Parathyroid adenoma (tissue), 2 donors: ENCODE results near the gene AUH.

Source experiments
- H2AFZ ChIP-seq: fragments of 300-600 bp; sonication (generic); one replicate; pipeline ENCODE4 v1.7.0; 2017; ENCODE audit warnings: antibody characterized with exemption, mild to moderate bottlenecking
- H3K27ac ChIP-seq: fragments of 300-600 bp; sonication (generic); one replicate; pipeline ENCODE4 v1.7.0; 2017
- H3K27me3 ChIP-seq: fragments of 300-600 bp; sonication (generic); one replicate; pipeline ENCODE4 v1.7.0; 2017; ENCODE audit warnings: low read length; ENCODE audit not compliant: control insufficient read depth, insufficient read depth
- H3K36me3 ChIP-seq: fragments of 300-600 bp; sonication (generic); one replicate; pipeline ENCODE4 v1.7.0; 2017; ENCODE audit warnings: low read length; ENCODE audit not compliant: control insufficient read depth, insufficient read depth
- H3K4me1 ChIP-seq: fragments of 300-600 bp; sonication (generic); one replicate; pipeline ENCODE4 v1.7.0; 2017; ENCODE audit warnings: control low read depth
- H3K4me2 ChIP-seq: fragments of 300-600 bp; sonication (generic); one replicate; pipeline ENCODE4 v1.7.0; 2017; ENCODE audit warnings: low read length
- H3K4me3 ChIP-seq: fragments of 300-600 bp; sonication (generic); one replicate; pipeline ENCODE4 v1.7.0; 2017; ENCODE audit warnings: low read depth, low read length
- H3K79me2 ChIP-seq: fragments of 300-600 bp; sonication (generic); one replicate; pipeline ENCODE4 v1.7.0; 2017; ENCODE audit warnings: control low read depth
- H3K9ac ChIP-seq: fragments of 300-600 bp; sonication (generic); one replicate; pipeline ENCODE4 v1.7.0; 2017; ENCODE audit warnings: mild to moderate bottlenecking
- H3K9me3 ChIP-seq: fragments of 300-600 bp; sonication (generic); one replicate; pipeline ENCODE4 v1.7.0; 2017; ENCODE audit warnings: low read length; ENCODE audit not compliant: control insufficient read depth
- CTCF ChIP-seq: fragments of 300-600 bp; sonication (generic); IDR thresholded peaks from one replicate; pipeline ENCODE4 v1.7.0; 2017; ENCODE audit warnings: antibody characterized with exemption, mild to moderate bottlenecking
- donor health status: primary hyperparathyroidism.

Gene AUH

GRCh38 chr9:91188719-91189590 is 172.8 kb downstream of the AUH start:
- Histone ChIP-seq H3K4me1 (peaks cover 10% of the 10 kb centered on the region), H3K9ac (no peak overlapping the region), H3K79me2 (no peaks in the 10 kb centered on the region), H3K36me3 (no peaks in the 10 kb centered on the region), H3K9me3 (no peaks in the 10 kb centered on the region), H3K27me3 (no peaks in the 10 kb centered on the region), H2AFZ (no peak overlapping the region), H3K27ac (no peak overlapping the region), H3K4me2 (no peak overlapping the region), H3K4me3 (no peak overlapping the region)
- TF ChIP-seq CTCF, result no peak

DNA sequence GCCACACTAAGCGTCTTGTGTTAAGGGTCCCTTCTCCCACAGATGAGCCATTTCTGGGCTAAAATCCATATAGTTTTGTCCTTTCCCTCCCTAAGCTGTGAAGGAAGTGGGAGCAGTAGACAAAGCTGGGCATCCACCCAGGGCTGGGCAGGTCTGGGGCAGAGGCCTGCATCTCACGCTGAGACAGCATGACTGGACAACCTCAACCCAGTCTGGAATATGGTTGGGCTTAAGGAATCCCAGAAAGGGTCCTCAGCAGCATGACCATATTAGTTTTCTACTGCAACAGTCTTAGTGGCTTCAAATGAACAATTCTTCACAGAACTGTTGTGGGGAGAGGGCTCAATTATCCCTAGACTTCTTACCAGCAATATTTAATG is 173.8 kb downstream of the AUH start:
- no peak overlapping the region for H3K9ac ChIP-seq
- peaks cover 9% of the 10 kb centered on the region for H3K4me1 ChIP-seq
- no peak overlapping the region for H3K4me3 ChIP-seq
- H3K27me3 ChIP-seq, result no peaks in the 10 kb centered on the region
- no peak overlapping the region for H2AFZ ChIP-seq
- TF ChIP-seq CTCF, result no peak
- no peak overlapping the region for H3K27ac ChIP-seq
- no peak overlapping the region for H3K4me2 ChIP-seq
- no peaks in the 10 kb centered on the region for H3K36me3 ChIP-seq
- no peaks in the 10 kb centered on the region for H3K9me3 ChIP-seq
- no peaks in the 10 kb centered on the region for H3K79me2 ChIP-seq

DNA sequence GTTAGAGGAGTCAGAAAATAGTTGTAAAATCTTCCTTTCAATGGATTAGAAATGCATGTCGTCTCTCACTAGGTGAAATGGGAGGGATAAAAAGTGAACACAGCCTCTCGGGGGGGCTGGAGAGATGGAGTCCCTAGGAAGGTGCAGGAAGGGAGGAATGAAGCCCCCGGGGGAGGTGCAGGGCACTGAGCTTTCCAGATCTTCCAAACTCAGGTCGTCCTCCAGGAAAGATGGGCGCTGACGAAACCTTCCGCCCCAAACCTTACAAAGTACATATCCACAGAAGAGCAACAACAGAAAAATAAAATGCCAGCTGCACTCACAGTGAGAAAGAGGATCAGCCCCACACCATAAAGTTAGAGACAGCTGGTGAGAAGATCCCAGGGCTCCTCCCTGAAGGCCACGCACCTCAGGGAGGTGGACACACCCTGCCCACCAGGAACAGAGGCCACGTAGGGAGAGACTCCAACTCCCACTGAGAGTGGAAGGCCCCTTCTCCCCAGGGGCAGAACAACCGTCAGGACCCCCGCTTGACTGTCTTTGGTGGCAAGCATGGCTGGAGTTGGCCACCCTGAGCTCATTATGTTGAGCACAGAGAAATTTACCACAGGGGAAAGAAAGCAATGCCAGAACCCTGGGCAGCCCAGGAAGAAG is 174.3 kb downstream of the AUH start:
- Histone ChIP-seq H3K4me2 (no peak overlapping the region), H3K9me3 (no peaks in the 10 kb centered on the region), H3K4me1 (peaks cover 7% of the 10 kb centered on the region), H3K9ac (no peak overlapping the region), H3K27ac (no peak overlapping the region), H3K79me2 (no peaks in the 10 kb centered on the region), H3K36me3 (no peaks in the 10 kb centered on the region), H2AFZ (no peak overlapping the region), H3K4me3 (no peak overlapping the region), H3K27me3 (no peaks in the 10 kb centered on the region)
- no peak for TF ChIP-seq CTCF

GRCh38 chr9:91186632-91187108 is 175.0 kb downstream of the AUH start:
- Histone ChIP-seq H3K27ac (no peak overlapping the region), H3K79me2 (no peaks in the 10 kb centered on the region), H3K27me3 (no peaks in the 10 kb centered on the region), H3K9me3 (no peaks in the 10 kb centered on the region), H3K4me2 (no peak overlapping the region), H3K9ac (no peak overlapping the region), H3K36me3 (no peaks in the 10 kb centered on the region), H3K4me1 (no peaks in the 10 kb centered on the region), H3K4me3 (no peak overlapping the region), H2AFZ (no peak overlapping the region)
- no peak for TF ChIP-seq CTCF
